Fibroblast of lung (primary cell): ENCODE measurements around the gene PTCH2.

Source experiments
- CTCF ChIP-seq, 2 donors: IDR thresholded peaks in 1 of 2; conservative IDR thresholded peaks in 1 of 2; 1 replicate in 1 of 2; 2 replicates in 1 of 2; pipeline ENCODE4 v1.5.1; 2011 to 2012; ENCODE audit warnings: low read length in 2 of 2, control low read depth in 1 of 2, inconsistent platforms in 1 of 2, low read depth in 1 of 2, mild to moderate bottlenecking in 1 of 2
- EZH2 ChIP-seq: IDR thresholded peaks from 2 replicates; pipeline ENCODE4 v1.5.1; 2012; ENCODE audit warnings: low read length, control low read depth, mild to moderate bottlenecking; ENCODE audit errors: missing control alignments

DNA sequence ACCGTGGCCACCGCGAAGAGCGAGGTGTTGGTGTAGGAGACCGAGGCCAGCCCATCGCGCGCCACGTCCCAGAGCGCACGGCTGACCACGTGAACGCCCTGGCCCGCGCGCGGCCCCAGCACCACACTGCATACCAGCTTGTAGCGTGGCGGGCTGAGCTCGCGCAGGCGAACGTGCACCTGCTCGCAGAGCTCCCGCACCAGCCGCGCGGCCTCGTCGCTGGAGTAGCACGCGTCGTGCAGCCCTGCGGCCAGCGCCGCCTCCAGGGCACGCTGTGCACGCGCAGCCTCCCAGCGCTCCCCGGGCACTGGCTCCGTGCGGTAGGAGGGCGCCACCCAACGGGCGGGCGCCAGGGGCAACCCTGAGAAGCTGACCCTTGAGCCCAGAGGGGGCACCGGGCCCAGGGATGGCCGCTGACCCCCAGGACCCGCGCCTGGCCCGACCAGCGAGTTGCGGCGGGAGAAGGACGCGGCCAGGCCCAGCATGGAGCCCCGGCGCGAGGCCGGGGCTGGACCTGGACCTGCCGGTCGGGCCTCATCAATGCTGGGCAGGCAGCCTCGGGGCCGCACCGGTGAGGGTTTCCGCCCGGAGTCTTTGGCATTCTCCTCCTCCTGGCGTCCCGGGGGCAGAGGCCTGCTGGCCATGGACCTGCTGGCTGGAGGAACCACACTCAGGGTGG, 36.9 kb downstream of the PTCH2 start:
- TF ChIP-seq CTCF (conservative IDR thresholded peaks at IDR 0.05 in 1 of 2, IDR thresholded peaks at IDR 0.05 in 1 of 2; ENCODE audit: low read depth in 1 of 2, low read length in 2 of 2) (no peak), EZH2 (no peak)
